Measurements from ENCODE around the gene RAPGEF6. TPM values are rescaled to one million over a fixed set of nuclear protein-coding genes. Genes with fewer than 3 reads are reported as not detected.

The RAPGEF6 gene
- total and polyA plus RNA-seq, 9 of the 15 experiments (the other 6 are each of a cell fraction or from before 2014, with no cell fraction given): 2.7 to 23.4 (median 12.7) TPM

DNA sequence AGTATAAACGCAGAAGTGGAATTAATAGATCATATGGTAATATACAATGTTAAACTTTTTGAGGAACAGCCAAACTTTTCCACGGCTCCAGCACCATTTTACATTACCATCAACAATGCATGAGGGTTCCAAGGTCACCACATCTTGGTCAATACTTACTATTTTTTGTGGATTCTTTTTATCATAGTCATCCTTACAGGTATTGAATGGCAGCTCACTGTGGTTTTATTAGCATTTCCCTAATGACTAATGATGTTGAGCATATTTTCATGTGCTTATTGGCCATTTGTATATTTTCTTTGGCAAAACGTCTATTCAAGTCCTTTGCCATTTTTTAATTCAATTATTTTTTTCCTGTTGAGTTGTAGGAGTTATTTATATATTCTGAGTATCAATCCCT, 14.1 kb upstream of the RAPGEF6 start (continued):
- TF ChIP-seq CBFA2T2 (conservative IDR thresholded peaks at IDR 0.05): no peak

- Histone ChIP-seq H3K9ac (ENCODE audit: insufficient read depth in 1 of 2, low read depth in 2 of 2, low read length in 2 of 2) (no peak overlapping the region), H3K27ac (ENCODE audit: extremely low read depth, low read depth, low read length) (no peak overlapping the region), H3K4me3 (no peak overlapping the region), H3K27me3 (ENCODE audit: control insufficient read depth in 2 of 2, insufficient read depth in 2 of 2, low read length in 2 of 2) (no peaks in the 10 kb centered on the region), H3K79me2 (ENCODE audit: control insufficient read depth, insufficient read depth, low read length) (no peaks in the 10 kb centered on the region), H2AFZ (ENCODE audit: low read depth, low read length) (no peak overlapping the region), H3K9me3 (replicated peaks; ENCODE audit: control insufficient read depth, insufficient read depth, low read depth, low read length) (no peaks in the 10 kb centered on the region), H4K20me1 (replicated peaks; ENCODE audit: control insufficient read depth, insufficient read depth, low read length) (no peaks in the 10 kb centered on the region), H3K4me2 (ENCODE audit: insufficient read depth, low read length) (no peak overlapping the region), H3K36me3 (ENCODE audit: control insufficient read depth, insufficient read depth, low read length) (peaks cover 75% of the 10 kb centered on the region), H3K9me1 (ENCODE audit: control insufficient read depth, insufficient read depth, low read length) (no peaks in the 10 kb centered on the region), H3K4me1 (replicated peaks in 1 of 2; ENCODE audit: control insufficient read depth in 2 of 2, insufficient read depth in 2 of 2, low read length in 2 of 2) (no peaks in the 10 kb centered on the region)
- in situ Hi-C loops (cut with MboI): no loop called here
- TF ChIP-seq NCOA4 (IDR thresholded peaks at IDR 0.05; ENCODE audit: partially characterized antibody) (no peak), RFX1 (IDR thresholded peaks at IDR 0.05) (no peak), PHF21A (IDR thresholded peaks at IDR 0.05; ENCODE audit: borderline replicate concordance, low read depth) (no peak), THRA (IDR thresholded peaks at IDR 0.05) (no peak), MBD1 (CRISPR knock-in tag; IDR thresholded peaks at IDR 0.05) (no peak), GABPA (tag; conservative IDR thresholded peaks at IDR 0.05; ENCODE audit: low read depth) (no peak), GTF2F1 (IDR thresholded peaks at IDR 0.05; ENCODE audit: low read depth, low read length) (no peak), NR3C1 (CRISPR knock-in tag; IDR thresholded peaks at IDR 0.05) (no peak)
- TF ChIP-seq, protein P1, sequence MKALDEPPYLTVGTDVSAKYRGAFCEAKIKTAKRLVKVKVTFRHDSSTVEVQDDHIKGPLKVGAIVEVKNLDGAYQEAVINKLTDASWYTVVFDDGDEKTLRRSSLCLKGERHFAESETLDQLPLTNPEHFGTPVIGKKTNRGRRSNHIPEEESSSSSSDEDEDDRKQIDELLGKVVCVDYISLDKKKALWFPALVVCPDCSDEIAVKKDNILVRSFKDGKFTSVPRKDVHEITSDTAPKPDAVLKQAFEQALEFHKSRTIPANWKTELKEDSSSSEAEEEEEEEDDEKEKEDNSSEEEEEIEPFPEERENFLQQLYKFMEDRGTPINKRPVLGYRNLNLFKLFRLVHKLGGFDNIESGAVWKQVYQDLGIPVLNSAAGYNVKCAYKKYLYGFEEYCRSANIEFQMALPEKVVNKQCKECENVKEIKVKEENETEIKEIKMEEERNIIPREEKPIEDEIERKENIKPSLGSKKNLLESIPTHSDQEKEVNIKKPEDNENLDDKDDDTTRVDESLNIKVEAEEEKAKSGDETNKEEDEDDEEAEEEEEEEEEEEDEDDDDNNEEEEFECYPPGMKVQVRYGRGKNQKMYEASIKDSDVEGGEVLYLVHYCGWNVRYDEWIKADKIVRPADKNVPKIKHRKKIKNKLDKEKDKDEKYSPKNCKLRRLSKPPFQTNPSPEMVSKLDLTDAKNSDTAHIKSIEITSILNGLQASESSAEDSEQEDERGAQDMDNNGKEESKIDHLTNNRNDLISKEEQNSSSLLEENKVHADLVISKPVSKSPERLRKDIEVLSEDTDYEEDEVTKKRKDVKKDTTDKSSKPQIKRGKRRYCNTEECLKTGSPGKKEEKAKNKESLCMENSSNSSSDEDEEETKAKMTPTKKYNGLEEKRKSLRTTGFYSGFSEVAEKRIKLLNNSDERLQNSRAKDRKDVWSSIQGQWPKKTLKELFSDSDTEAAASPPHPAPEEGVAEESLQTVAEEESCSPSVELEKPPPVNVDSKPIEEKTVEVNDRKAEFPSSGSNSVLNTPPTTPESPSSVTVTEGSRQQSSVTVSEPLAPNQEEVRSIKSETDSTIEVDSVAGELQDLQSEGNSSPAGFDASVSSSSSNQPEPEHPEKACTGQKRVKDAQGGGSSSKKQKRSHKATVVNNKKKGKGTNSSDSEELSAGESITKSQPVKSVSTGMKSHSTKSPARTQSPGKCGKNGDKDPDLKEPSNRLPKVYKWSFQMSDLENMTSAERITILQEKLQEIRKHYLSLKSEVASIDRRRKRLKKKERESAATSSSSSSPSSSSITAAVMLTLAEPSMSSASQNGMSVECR (CRISPR knock-in tag; IDR thresholded peaks at IDR 0.05): no peak
- CTCF ChIA-PET (ENCODE audit: low intra/inter-chr PET ratio): no interaction called here
- WGBS (ENCODE audit: insufficient coverage, low coverage, missing lambda C conversion rate): 84% methylated on average over 10 of the region's 10 CpGs
- DNase-seq (ENCODE audit: extremely low read depth in 1 of 4, low spot score in 3 of 4): no peak
- POLR2A ChIA-PET: interaction anchor here (0.5 to 2.6 kb wide), 7 partner anchors 8 to 150 kb away, joined by 3 to 10 read pairs (median 3); partner anchors contain the start of gene FNIP1
- peak; percentile 62; the same call in 1 of the 3 replicates for ATAC-seq
- BruUV-seq (replicated peaks): no TSS peak
- intact Hi-C loops (cut with micrococcal nuclease): no loop called here
- FAIRE-seq: no peak
Observed at GRCh38 chr5:131647048-131647769, 12.2 kb upstream of the RAPGEF6 start.

Data from K562 (cell line).